ENCODE data around the gene FGA.
A peak's percentile ranks its signal among the peaks of the same experiment; 100 is the strongest.

The FGA gene

GRCh38 chr4:154590329-154591006, at the start of gene FGA:
FGA (minus strand) TSS chr4:154590742; CDS start chr4:154590687, 55 bp downstream.
- peak; percentile 32 for DNase-seq

GRCh38 chr4:154634058-154634457, 43.5 kb upstream of the FGA start:
- DNase-seq, result no peak

GRCh38 chr4:154631828-154632227, 41.3 kb upstream of the FGA start:
- no peak for DNase-seq

GRCh38 chr4:154630324-154630723, 39.8 kb upstream of the FGA start:
- no peak for DNase-seq

GRCh38 chr4:154626793-154627484, 36.4 kb upstream of the FGA start:
- peak; percentile 51 for DNase-seq

GRCh38 chr4:154625971-154626370, 35.4 kb upstream of the FGA start:
- DNase-seq, result peak; percentile 66

- DNase-seq, result no peak
Measured at GRCh38 chr4:154623995-154624394, 33.5 kb upstream of the FGA start.

GRCh38 chr4:154623436-154623835, 32.9 kb upstream of the FGA start:
- no peak for DNase-seq

GRCh38 chr4:154622598-154622997, 32.1 kb upstream of the FGA start:
- DNase-seq, result peak; percentile 49

- DNase-seq, result no peak
Measured at GRCh38 chr4:154620111-154620510, 29.6 kb upstream of the FGA start.

- peak; percentile 62 for DNase-seq
Measured at GRCh38 chr4:154618708-154619315, 28.3 kb upstream of the FGA start.

- DNase-seq, result no peak
Measured at GRCh38 chr4:154617820-154618317, 27.3 kb upstream of the FGA start.

GRCh38 chr4:154616731-154617130, 26.2 kb upstream of the FGA start:
- DNase-seq, result no peak

- no peak for DNase-seq
Measured at GRCh38 chr4:154616287-154616686, 25.7 kb upstream of the FGA start.

GRCh38 chr4:154615211-154615610, 24.7 kb upstream of the FGA start:
- peak; percentile 44 for DNase-seq

- no peak for DNase-seq
Measured at GRCh38 chr4:154614306-154614705, 23.8 kb upstream of the FGA start.

GRCh38 chr4:154612472-154613414, 22.2 kb upstream of the FGA start, which contains the start of gene FGG:
FGG (minus strand) TSS chr4:154612656; CDS start chr4:154612609, 47 bp downstream.
- no peak for DNase-seq

GRCh38 chr4:154611833-154612232, 21.3 kb upstream of the FGA start:
- DNase-seq, result no peak

GRCh38 chr4:154610582-154610981, 20.0 kb upstream of the FGA start:
- no peak for DNase-seq

GRCh38 chr4:154609532-154609931, 19.0 kb upstream of the FGA start:
- no peak for DNase-seq

- DNase-seq, result no peak
Measured at GRCh38 chr4:154608361-154609252, 18.1 kb upstream of the FGA start.
